Loucy (cell line): ENCODE results near the gene CACNA1D.

ENCODE experiments used
- H2AFZ ChIP-seq: fragments of 200-600 bp; sonication (generic); 2 replicates; pipeline ENCODE4 v1.6.0; 2016; ENCODE audit warnings: antibody characterized with exemption, mild to moderate bottlenecking, low read length, moderate library complexity
- H3F3A ChIP-seq: fragments of 200-600 bp; 2 replicates; pipeline ENCODE4 v1.6.0; 2016; ENCODE audit warnings: antibody characterized with exemption, low read depth, mild to moderate bottlenecking
- H3K27me3 ChIP-seq: fragments of 200-600 bp; sonication (generic); 2 replicates; pipeline ENCODE4 v1.6.1; 2014; ENCODE audit warnings: low read length, mild to moderate bottlenecking; ENCODE audit not compliant: insufficient read depth, poor library complexity, severe bottlenecking
- H3K36me3 ChIP-seq: fragments of 200-600 bp; sonication (generic); 2 replicates; pipeline ENCODE4 v1.6.1; 2016; ENCODE audit warnings: low read length; ENCODE audit not compliant: insufficient read depth
- H3K4me1 ChIP-seq: fragments of 200-600 bp; sonication (generic); 2 replicates; pipeline ENCODE4 v1.5.1; 2014; ENCODE audit warnings: low read length, mild to moderate bottlenecking; ENCODE audit not compliant: insufficient read depth, poor library complexity, severe bottlenecking
- H3K4me2 ChIP-seq: fragments of 200-600 bp; sonication (generic); 2 replicates; pipeline ENCODE4 v1.6.0; 2014; ENCODE audit warnings: antibody characterized with exemption, low read length, low read depth, mild to moderate bottlenecking; ENCODE audit not compliant: poor library complexity, severe bottlenecking
- H3K4me3 ChIP-seq: fragments of 200-600 bp; sonication (generic); 2 replicates; pipeline ENCODE4 v1.5.1; 2014; ENCODE audit warnings: low read length, mild to moderate bottlenecking, mixed read lengths; ENCODE audit not compliant: poor library complexity, severe bottlenecking
- H3K79me2 ChIP-seq: fragments of 200-600 bp; sonication (generic); 2 replicates; pipeline ENCODE4 v1.6.1; 2014; ENCODE audit warnings: low read length; ENCODE audit not compliant: insufficient read depth
- H3K9ac ChIP-seq: fragments of 200-600 bp; sonication (generic); 2 replicates; pipeline ENCODE4 v1.6.0; 2014; ENCODE audit warnings: mild to moderate bottlenecking, low read depth, low read length, moderate library complexity; ENCODE audit not compliant: poor library complexity, severe bottlenecking
- H3K9me2 ChIP-seq: fragments of 200-600 bp; sonication (generic); replicated peaks from 2 replicates; pipeline ENCODE4 v1.6.1; 2016; ENCODE audit warnings: low read depth, low read length, mixed read lengths
- H3K9me3 ChIP-seq: fragments of 200-600 bp; sonication (generic); 2 replicates; pipeline ENCODE4 v1.6.1; 2014; ENCODE audit warnings: mild to moderate bottlenecking, antibody characterized with exemption, low read length, low read depth; ENCODE audit not compliant: insufficient read depth
- H4K20me1 ChIP-seq: fragments of 200-600 bp; sonication (generic); 2 replicates; pipeline ENCODE4 v1.6.0; 2014; ENCODE audit warnings: antibody characterized with exemption, low read length, mild to moderate bottlenecking; ENCODE audit not compliant: insufficient read depth, poor library complexity, severe bottlenecking
- CTCF ChIP-seq: fragments of 200-600 bp; sonication (generic); conservative IDR thresholded peaks from 2 replicates; pipeline ENCODE4 v1.5.1; 2014; ENCODE audit warnings: mild to moderate bottlenecking, antibody characterized with exemption, low read length
- EZH2phosphoT487 ChIP-seq: fragments of 200-600 bp; IDR thresholded peaks from 2 replicates; pipeline ENCODE4 v1.6.1; 2018; ENCODE audit warnings: antibody characterized with exemption, mild to moderate bottlenecking, moderate library complexity, borderline replicate concordance

CACNA1D gene

GRCh38 chr3:53764026-53764775, 269.8 kb downstream of the CACNA1D start:
- no peaks in the 10 kb centered on the region for H3K79me2 ChIP-seq
- H3K4me1 ChIP-seq = no peaks in the 10 kb centered on the region
- H3K27me3 ChIP-seq = no peaks in the 10 kb centered on the region
- no peak overlapping the region for H3K4me2 ChIP-seq
- no peaks in the 10 kb centered on the region for H3K9me2 ChIP-seq
- no peak overlapping the region for H2AFZ ChIP-seq
- H3K4me3 ChIP-seq = no peak overlapping the region
- no peak overlapping the region for H3K9ac ChIP-seq
- TF ChIP-seq CTCF (no peak), EZH2phosphoT487 (no peak)
- no peaks in the 10 kb centered on the region for H3K36me3 ChIP-seq
- no peaks in the 10 kb centered on the region for H4K20me1 ChIP-seq
- H3K9me3 ChIP-seq = no peaks in the 10 kb centered on the region
- H3F3A ChIP-seq = no peaks in the 10 kb centered on the region

- Histone ChIP-seq H3K9me3 (no peaks in the 10 kb centered on the region), H3K27me3 (no peaks in the 10 kb centered on the region), H3K79me2 (no peaks in the 10 kb centered on the region)
Measured at GRCh38 chr3:53765753-53766152, 271.3 kb downstream of the CACNA1D start.

GRCh38 chr3:53766706-53767105, 272.3 kb downstream of the CACNA1D start:
- Histone ChIP-seq H3K9me2 (no peaks in the 10 kb centered on the region), H3F3A (no peaks in the 10 kb centered on the region), H3K79me2 (no peaks in the 10 kb centered on the region), H3K4me3 (no peak overlapping the region), H3K27me3 (no peaks in the 10 kb centered on the region), H3K36me3 (no peaks in the 10 kb centered on the region), H3K4me2 (no peak overlapping the region), H3K9me3 (no peaks in the 10 kb centered on the region), H3K9ac (no peak overlapping the region), H3K4me1 (no peaks in the 10 kb centered on the region), H2AFZ (no peak overlapping the region), H4K20me1 (no peaks in the 10 kb centered on the region)
- TF ChIP-seq CTCF = no peak
- no peak for TF ChIP-seq EZH2phosphoT487

More at GRCh38 chr3:53765753-53766152, 271.3 kb downstream of the CACNA1D start:
- no peak overlapping the region for H3K9ac ChIP-seq
- H3F3A ChIP-seq = no peaks in the 10 kb centered on the region
- H4K20me1 ChIP-seq = no peaks in the 10 kb centered on the region
- TF ChIP-seq CTCF = no peak
- TF ChIP-seq EZH2phosphoT487 = no peak
- no peak overlapping the region for H3K4me2 ChIP-seq
- H3K36me3 ChIP-seq = no peaks in the 10 kb centered on the region
- no peak overlapping the region for H2AFZ ChIP-seq
- H3K9me2 ChIP-seq = no peaks in the 10 kb centered on the region
- H3K4me3 ChIP-seq = no peak overlapping the region
- H3K4me1 ChIP-seq = no peaks in the 10 kb centered on the region
